ENCODE data around the gene PPEF1.
"Not testable (repeated sequence)": the region's sequence is repeated elsewhere in the genome, so short reads cannot be mapped to it uniquely, and the experiment has no call there.

Gene PPEF1

DNA sequence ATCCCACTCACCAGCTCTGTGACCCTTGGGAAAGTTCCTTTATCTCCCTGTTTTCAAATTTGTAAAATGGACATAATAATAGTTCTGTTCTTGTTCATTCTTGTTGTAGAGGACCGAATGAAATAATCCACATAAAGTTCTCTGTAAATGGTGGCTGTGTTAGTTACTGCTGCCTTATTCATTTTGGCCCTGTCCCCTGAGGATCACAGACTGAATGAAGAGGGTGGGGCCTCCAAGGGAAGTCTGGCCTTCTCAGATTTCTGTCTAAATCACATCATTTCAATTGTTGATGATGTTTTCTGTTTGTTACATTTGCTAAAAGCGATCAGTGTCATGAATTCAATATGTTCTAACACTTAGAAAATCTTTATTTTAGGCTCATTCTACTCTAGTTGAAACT, 117.9 kb downstream of the PPEF1 start:
- in situ Hi-C loops (cut with HindIII; ENCODE audit: low pct_ligation_motif_present, low sequenced_read_pairs): no loop called here
- no peak overlapping the region for H3K4me3 ChIP-seq (ENCODE audit: low read depth, low read length)
- no peaks in the 10 kb centered on the region for H3K27me3 ChIP-seq (replicated peaks)
- no peak overlapping the region for H3K27ac ChIP-seq
- H3K36me3 ChIP-seq (replicated peaks): no peaks in the 10 kb centered on the region
- TF ChIP-seq, protein P1, sequence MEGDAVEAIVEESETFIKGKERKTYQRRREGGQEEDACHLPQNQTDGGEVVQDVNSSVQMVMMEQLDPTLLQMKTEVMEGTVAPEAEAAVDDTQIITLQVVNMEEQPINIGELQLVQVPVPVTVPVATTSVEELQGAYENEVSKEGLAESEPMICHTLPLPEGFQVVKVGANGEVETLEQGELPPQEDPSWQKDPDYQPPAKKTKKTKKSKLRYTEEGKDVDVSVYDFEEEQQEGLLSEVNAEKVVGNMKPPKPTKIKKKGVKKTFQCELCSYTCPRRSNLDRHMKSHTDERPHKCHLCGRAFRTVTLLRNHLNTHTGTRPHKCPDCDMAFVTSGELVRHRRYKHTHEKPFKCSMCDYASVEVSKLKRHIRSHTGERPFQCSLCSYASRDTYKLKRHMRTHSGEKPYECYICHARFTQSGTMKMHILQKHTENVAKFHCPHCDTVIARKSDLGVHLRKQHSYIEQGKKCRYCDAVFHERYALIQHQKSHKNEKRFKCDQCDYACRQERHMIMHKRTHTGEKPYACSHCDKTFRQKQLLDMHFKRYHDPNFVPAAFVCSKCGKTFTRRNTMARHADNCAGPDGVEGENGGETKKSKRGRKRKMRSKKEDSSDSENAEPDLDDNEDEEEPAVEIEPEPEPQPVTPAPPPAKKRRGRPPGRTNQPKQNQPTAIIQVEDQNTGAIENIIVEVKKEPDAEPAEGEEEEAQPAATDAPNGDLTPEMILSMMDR (IDR thresholded peaks at IDR 0.05; ENCODE audit: low read depth, low read length, missing control alignments): no peak
- DNase-seq: no peak

DNA sequence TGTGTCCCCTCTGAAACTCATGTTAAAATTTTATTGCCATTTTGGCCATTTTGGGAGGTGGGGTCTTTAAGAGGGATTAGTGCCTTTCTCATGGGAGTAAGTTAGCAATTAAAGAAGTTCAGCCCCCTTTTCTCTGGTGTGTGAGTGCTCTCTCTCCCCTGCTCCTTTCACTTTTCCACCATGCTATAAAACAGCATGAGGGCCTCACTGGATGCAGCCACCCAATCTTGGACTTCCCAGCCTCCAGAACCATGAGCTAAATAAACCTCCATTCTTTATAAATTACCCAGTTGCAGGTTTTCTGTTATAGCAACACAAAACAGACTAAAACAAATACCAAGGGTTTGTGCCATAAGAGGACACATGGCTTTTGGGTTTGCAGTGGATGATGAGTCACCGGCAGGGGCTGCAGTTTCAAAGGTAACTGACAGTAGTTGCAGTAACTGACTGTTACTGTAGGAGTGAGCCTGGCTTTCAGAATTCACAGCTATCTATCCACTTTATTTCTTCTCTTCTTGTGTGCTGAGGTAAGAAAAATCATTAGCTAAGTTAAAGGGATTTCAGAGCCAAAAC, 121.5 kb downstream of the PPEF1 start:
- peak; percentile 16 for DNase-seq
- H3K4me3 ChIP-seq (ENCODE audit: low read depth, low read length): no peak overlapping the region
- TF ChIP-seq, protein P1 (IDR thresholded peaks at IDR 0.05; ENCODE audit: low read depth, low read length, missing control alignments): peak; percentile 16
- no peak overlapping the region for H3K27ac ChIP-seq
- H3K27me3 ChIP-seq (replicated peaks): no peaks in the 10 kb centered on the region
- in situ Hi-C loops (cut with HindIII; ENCODE audit: low pct_ligation_motif_present, low sequenced_read_pairs): no loop called here
- H3K36me3 ChIP-seq (replicated peaks): no peaks in the 10 kb centered on the region

DNA sequence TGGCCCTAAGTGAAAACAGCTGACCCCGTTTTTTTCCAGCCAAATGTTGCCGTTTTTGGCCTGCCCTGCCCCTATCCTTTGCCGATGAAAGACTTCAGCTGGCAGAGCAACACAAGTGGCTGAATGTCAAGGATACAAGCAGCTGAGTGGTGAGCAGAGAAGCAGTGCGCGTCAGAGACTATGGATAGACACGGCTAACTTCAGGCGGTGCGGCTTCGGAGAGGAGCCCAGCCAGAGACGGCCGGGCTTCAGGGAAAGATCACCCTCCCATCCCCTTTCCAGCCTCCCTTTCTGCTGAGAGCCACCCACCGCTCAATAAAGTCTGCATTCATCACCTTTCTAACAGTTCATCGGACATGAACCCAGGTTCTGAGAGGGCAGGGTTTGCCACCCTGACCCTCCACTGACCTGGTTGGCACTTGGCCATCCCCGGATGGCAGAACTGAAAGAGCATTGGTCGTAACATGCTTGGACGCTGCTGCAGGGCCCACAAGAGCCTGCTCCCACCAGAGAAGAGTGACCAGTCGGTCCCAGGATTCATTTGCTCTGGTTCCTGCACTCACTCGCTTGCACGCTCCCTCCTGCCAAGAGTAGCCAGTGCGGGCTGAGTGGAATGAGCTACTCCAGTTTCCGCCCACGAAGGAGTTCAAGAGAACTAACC, 125.8 kb downstream of the PPEF1 start:
- TF ChIP-seq, protein P1 (IDR thresholded peaks at IDR 0.05; ENCODE audit: low read depth, low read length, missing control alignments): no peak
- Histone ChIP-seq H3K36me3 (replicated peaks) (no peaks in the 10 kb centered on the region), H3K4me3 (ENCODE audit: low read depth, low read length) (peak overlapping the region; percentile 9), H3K27me3 (replicated peaks) (no peaks in the 10 kb centered on the region), H3K27ac (no peak overlapping the region)
- peak; percentile 8 for DNase-seq
- in situ Hi-C loops (cut with HindIII; ENCODE audit: low pct_ligation_motif_present, low sequenced_read_pairs): no loop called here

DNA sequence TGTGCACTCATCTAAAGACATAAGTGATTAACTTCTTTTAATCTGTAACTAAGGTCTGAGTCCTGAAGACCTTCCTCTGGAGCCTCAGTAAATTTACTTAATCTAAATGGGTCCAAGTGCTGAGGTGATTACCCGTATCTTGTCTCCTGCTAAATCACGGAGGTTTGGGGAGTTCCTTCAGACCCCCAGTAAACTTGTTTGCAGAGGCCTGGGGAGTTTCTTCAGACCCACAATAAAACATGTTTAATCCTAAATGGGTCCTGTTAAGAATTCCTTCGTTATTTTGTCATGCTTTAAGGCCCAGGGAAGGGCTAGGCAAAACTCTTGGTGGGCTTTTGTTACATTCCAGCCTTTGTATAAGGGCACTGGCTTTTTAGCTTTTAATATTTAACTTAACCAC, 140.5 kb downstream of the PPEF1 start:
- H3K27me3 ChIP-seq (replicated peaks); DNase-seq; in situ Hi-C loops (cut with HindIII; ENCODE audit: low pct_ligation_motif_present, low sequenced_read_pairs); H3K27ac ChIP-seq; H3K36me3 ChIP-seq (replicated peaks); H3K4me3 ChIP-seq (ENCODE audit: low read depth, low read length): not testable (repeated sequence)

DNA sequence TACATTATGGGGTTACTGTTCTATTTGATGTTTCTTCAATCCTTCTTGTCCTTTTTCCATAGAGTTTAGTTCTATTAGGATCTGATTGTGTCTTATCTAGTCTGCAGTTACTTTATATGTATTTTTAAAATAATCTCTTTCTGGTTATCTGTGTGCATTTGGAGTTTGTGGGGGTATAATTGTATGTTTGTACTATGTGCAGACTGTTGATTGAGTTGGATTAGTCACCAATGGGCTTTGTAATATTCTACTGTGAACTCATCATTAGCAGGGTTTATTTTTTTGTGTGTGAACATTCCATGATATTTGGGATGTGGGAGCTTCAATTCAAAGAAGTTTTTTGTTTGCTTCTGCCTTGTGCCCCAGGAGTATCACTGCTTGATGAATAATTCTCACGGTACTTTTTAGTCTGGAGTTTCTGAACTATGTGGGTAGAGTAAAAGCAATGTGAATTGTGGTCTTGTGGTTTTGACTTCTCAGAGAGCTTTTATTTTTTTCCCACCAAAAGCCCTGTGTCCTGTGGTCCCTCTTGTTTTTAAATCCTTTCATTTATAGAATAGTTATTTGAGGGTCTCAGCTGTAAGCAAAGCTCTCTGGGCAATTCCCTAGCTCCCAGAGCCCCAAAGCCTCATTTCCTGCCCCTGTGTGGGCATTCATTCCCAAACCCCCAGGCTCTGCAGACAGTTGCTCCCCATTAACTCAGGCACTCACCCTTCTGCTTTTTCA, 148.6 kb downstream of the PPEF1 start:
- peak; percentile 43 for DNase-seq
- Histone ChIP-seq H3K27ac (peak overlapping the region; percentile 63), H3K36me3 (replicated peaks) (no peaks in the 10 kb centered on the region), H3K4me3 (ENCODE audit: low read depth, low read length) (no peak overlapping the region), H3K27me3 (replicated peaks) (no peaks in the 10 kb centered on the region)
- TF ChIP-seq, protein P1 (IDR thresholded peaks at IDR 0.05; ENCODE audit: low read depth, low read length, missing control alignments): no peak
- in situ Hi-C loops (cut with HindIII; ENCODE audit: low pct_ligation_motif_present, low sequenced_read_pairs): no loop called here

DNA sequence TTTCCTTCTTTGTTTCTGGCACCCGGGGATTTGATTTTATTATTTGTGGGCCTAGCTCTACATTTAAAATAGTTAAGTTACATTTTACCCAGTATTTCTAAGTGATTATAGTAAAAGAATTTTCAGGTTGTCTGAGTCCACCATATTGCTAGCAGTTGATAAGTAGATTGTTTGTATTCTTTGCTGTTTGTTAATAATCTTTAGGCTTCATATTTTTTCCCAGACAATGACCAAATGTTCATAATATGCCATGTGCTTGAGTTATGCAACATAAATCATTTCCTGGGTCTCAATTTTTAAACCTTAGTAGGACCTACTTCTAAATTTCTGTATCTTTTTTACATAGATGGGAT, 149.2 kb downstream of the PPEF1 start:
- TF ChIP-seq, protein P1 (IDR thresholded peaks at IDR 0.05; ENCODE audit: low read depth, low read length, missing control alignments): no peak
- Histone ChIP-seq H3K27ac (peak overlapping the region; percentile 63), H3K27me3 (replicated peaks) (no peaks in the 10 kb centered on the region), H3K36me3 (replicated peaks) (no peaks in the 10 kb centered on the region), H3K4me3 (ENCODE audit: low read depth, low read length) (no peak overlapping the region)
- in situ Hi-C loops (cut with HindIII; ENCODE audit: low pct_ligation_motif_present, low sequenced_read_pairs): no loop called here
- no peak for DNase-seq

Data from brain microvascular endothelial cell (primary cell).